Endothelial cell (in vitro differentiated cells): ENCODE measurements around the gene BCL10. TPM values are rescaled to one million over a fixed set of nuclear protein-coding genes. Genes with fewer than 3 reads are reported as not detected.

Experiments
- DNase-seq: peaks from one replicate; pipeline ENCODE4 v3.0.0; 2021; ENCODE audit warnings: low spot score
- H3K27ac Mint-ChIP-seq: one replicate; pipeline ENCODE4 v1.8.0; 2021; ENCODE audit warnings: mixed read lengths, inconsistent platforms; ENCODE audit not compliant: unreplicated experiment
- H3K27me3 Mint-ChIP-seq: one replicate; pipeline ENCODE4 v1.8.0; 2021; ENCODE audit warnings: mild to moderate bottlenecking, moderate library complexity, mixed read lengths, inconsistent platforms; ENCODE audit not compliant: unreplicated experiment
- H3K36me3 Mint-ChIP-seq: one replicate; pipeline ENCODE4 v1.8.0; 2021; ENCODE audit warnings: mild to moderate bottlenecking, low read depth, mixed read lengths, inconsistent platforms; ENCODE audit not compliant: unreplicated experiment
- H3K4me1 Mint-ChIP-seq: one replicate; pipeline ENCODE4 v1.8.0; 2021; ENCODE audit warnings: mild to moderate bottlenecking, mixed read lengths, inconsistent platforms; ENCODE audit not compliant: unreplicated experiment
- H3K4me3 Mint-ChIP-seq: one replicate; pipeline ENCODE4 v1.8.0; 2021; ENCODE audit warnings: mild to moderate bottlenecking, mixed read lengths, inconsistent platforms; ENCODE audit not compliant: unreplicated experiment
- H3K9me3 Mint-ChIP-seq: one replicate; pipeline ENCODE4 v1.8.0; 2021; ENCODE audit warnings: mixed read lengths, inconsistent platforms; ENCODE audit not compliant: unreplicated experiment
- CTCF ChIP-seq: fragments of 200-600 bp; sonication (generic); IDR thresholded peaks from one replicate; pipeline ENCODE4 v1.5.0; 2021; ENCODE audit warnings: antibody characterized with exemption; ENCODE audit not compliant: unreplicated experiment
- total RNA-seq: library from RNA; stranded (reverse); fragmentation: NEBNext Ultra II Directional; extraction: Animal tissue kit (Norgen Biotek cat#: 25700); gene quantifications from one replicate; pipeline ENCODE4 v1.2.1, GENCODE V29; 2021; ENCODE audit not compliant: unreplicated experiment

BCL10 gene
- total RNA-seq, 1 donor from 2014 or later = 33.6 TPM

GRCh38 chr1:85321237-85321964 lies 45.0 kb upstream of the BCL10 start:
- Mint-ChIP-seq H3K4me3 (no peak overlapping the region), H3K4me1 (peaks cover 34% of the 10 kb centered on the region)

GRCh38 chr1:85320371-85321131 lies 44.1 kb upstream of the BCL10 start:
- no peak for TF ChIP-seq CTCF
- Mint-ChIP-seq H3K4me3 (no peak overlapping the region), H3K4me1 (peaks cover 34% of the 10 kb centered on the region), H3K27ac (peak overlapping the region; percentile 95), H3K9me3 (no peaks in the 10 kb centered on the region), H3K27me3 (peaks cover 2% of the 10 kb centered on the region), H3K36me3 (no peaks in the 10 kb centered on the region)
- DNase-seq = no peak

More at GRCh38 chr1:85321237-85321964, 45.0 kb upstream of the BCL10 start:
- H3K27me3 Mint-ChIP-seq = peaks cover 2% of the 10 kb centered on the region
- TF ChIP-seq CTCF = no peak
- H3K36me3 Mint-ChIP-seq = no peaks in the 10 kb centered on the region
- no peaks in the 10 kb centered on the region for H3K9me3 Mint-ChIP-seq
- H3K27ac Mint-ChIP-seq = peak overlapping the region; percentile 95
- DNase-seq = no peak

DNA sequence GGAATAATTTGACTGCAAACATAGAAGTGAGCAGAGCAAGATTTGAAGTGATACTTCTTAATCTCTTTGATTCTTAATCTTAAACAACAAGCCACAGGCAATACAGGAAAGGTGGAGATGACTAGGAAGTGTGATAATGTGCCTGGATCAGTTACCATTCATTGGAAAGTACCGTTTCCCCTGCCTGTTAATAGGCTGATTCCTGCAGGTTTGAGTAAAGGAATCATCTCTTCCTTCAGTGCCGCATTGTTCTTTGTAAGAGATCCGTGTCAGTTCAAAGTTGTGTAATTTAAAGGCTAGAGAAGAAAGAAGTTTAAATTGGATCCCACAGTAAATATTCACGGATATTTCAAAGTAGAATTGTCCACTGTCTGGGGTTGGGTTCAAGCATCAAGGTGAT lies 43.5 kb upstream of the BCL10 start:
- Mint-ChIP-seq H3K27me3 (peaks cover 2% of the 10 kb centered on the region), H3K9me3 (no peaks in the 10 kb centered on the region), H3K27ac (peak overlapping the region; percentile 95), H3K36me3 (no peaks in the 10 kb centered on the region), H3K4me3 (no peak overlapping the region), H3K4me1 (peaks cover 34% of the 10 kb centered on the region)
- no peak for TF ChIP-seq CTCF
- DNase-seq = no peak

DNA sequence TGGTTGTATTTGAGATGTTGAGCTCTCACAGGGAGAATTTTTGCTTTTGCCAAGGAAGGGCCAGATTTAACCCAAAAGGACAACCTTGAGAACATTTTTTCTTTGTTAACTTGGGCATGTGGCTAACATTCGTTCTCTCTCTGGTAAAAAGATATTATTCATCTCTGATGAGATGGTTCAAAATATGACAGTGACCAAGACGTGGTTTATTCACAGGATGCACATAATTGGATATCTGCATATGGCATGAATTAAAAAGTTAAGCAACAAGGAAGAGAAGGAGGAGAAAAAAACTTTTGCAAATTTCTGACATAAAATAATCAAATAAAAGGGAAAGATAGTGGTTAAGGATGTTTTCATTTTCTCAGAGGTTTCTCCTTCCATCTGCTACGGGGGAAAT lies 43.1 kb upstream of the BCL10 start:
- no peak for DNase-seq
- TF ChIP-seq CTCF = no peak
- Mint-ChIP-seq H3K36me3 (no peaks in the 10 kb centered on the region), H3K4me1 (peaks cover 30% of the 10 kb centered on the region), H3K27ac (peak overlapping the region; percentile 95), H3K9me3 (no peaks in the 10 kb centered on the region), H3K4me3 (no peak overlapping the region), H3K27me3 (peaks cover 4% of the 10 kb centered on the region)

- Mint-ChIP-seq H3K4me1 (peaks cover 28% of the 10 kb centered on the region), H3K9me3 (no peaks in the 10 kb centered on the region), H3K27ac (no peak overlapping the region), H3K4me3 (no peak overlapping the region), H3K36me3 (no peaks in the 10 kb centered on the region), H3K27me3 (peaks cover 5% of the 10 kb centered on the region)
- DNase-seq = no peak
- no peak for TF ChIP-seq CTCF
Observed at GRCh38 chr1:85318217-85318616, 41.8 kb upstream of the BCL10 start.
